ENCODE measurements around the gene WLS.

DNA sequence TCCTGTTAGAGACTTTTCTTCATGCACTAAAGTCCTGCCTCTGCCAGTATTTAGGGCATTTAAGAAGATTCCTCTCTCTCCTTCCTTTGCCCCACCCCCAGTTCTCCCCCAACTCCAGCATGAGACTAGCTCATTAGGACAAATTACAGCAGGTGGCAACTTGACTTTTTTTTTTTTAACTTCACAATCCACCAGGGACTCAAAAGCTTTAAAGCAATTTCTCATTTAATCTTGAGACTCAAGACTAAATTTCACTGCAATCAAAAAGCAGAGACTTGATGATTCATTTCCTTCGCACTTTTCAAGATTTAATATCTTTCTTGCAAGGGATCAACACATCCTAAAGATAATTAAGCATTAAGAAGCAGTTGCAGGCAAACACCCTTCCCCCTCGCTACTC lies 74.9 kb downstream of the WLS start:
- TF ChIP-seq CTCF (IDR thresholded peaks at IDR 0.05) (no peak), POLR2AphosphoS5 (IDR thresholded peaks at IDR 0.05) (no peak), EP300 (IDR thresholded peaks at IDR 0.05) (no peak), POLR2A (IDR thresholded peaks at IDR 0.05) (no peak)
